ENCODE results near the gene CHMP4B.

The CHMP4B gene

DNA sequence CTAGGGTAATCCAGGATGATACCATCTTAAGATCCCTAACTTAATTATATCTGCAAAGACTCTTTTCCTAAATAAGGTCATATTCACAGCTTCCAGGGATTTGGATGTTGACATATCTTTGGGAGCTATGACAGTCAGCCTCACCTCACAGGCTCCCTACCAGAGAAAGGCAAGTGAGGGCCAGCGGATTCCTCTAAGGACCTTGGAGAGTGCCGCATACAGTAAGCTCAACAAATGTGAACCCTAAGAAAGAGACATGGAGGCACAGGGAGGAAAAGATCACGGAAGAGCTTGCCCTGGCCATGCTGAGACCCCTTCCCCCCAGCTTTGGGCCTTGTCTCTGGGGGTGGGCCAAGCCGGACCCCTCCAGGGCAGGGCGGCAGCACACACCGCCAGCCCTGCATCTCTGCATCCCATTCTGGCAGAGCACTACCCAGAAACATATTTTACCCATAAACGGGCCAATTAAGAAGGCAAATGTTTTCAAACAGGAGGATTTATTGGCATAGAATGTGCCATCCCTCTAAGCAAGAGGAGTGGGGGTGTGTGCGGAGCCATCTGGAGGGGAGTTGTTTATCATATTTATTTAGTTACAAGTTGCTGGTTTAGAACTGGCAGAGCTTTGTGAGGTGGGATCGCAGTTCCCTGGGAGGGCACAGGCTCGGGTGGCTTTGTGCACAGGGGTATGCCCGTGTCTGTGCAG lies 55.4 kb downstream of the CHMP4B start:
- DNase-seq, result no peak

DNA sequence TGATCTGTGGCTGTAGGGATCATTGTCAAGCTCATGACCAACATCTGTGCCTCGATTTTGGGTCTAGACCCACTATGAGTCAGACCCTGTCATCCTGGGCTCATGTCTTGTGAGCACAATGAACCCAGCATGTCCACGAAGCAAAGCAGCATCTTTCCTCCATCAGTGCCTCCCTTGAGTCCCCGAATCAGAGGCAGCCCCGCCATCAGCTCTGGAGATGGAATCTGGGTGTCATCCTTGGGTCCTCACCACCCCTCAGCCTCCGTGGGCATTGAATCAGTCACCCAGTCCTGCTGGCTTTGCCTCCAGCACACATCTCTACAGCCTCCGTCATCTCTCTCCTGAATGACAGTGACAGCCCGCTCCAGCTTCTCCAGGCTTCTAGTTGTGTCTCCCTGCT lies 56.9 kb downstream of the CHMP4B start:
- no peak for DNase-seq

DNA sequence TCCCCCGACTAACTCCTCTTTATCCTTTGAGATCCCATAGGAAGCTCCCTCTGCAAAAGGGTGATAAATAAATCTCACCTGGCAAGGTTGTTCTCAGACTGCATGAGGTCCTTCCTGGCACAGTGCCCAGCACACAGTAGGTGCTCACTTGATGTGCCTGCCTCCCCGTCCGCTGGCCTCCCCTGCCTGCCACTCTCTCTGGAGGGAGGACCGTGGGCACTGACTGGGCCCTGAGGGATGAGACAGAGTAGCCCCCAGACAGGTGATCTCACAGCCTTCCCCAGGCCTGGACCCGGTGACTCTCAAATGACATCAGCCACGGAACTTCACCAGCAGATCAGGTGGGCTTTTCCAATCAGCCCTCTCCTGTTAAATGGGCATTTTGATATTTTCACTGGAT lies 57.4 kb downstream of the CHMP4B start:
- DNase-seq, result no peak

DNA sequence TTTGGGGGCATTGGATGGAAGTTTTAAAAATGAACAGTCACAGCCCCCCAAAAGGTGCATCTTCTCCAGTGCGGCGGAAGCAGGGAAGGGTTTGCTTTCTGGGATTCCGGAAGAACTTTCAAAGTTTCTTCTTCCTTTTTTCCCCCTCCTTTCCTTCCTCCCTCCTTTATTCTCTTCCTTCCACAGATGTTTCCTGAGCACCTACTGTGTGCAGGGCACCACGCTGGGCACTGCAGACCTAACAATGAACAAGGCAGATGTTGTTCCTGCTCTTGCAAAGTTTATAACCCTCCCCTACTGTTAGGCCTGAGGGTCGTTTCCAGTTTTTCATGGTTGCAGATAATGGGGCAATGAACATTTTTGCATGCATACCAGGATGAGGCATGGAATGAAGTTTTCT lies 58.1 kb downstream of the CHMP4B start:
- no peak for DNase-seq

DNA sequence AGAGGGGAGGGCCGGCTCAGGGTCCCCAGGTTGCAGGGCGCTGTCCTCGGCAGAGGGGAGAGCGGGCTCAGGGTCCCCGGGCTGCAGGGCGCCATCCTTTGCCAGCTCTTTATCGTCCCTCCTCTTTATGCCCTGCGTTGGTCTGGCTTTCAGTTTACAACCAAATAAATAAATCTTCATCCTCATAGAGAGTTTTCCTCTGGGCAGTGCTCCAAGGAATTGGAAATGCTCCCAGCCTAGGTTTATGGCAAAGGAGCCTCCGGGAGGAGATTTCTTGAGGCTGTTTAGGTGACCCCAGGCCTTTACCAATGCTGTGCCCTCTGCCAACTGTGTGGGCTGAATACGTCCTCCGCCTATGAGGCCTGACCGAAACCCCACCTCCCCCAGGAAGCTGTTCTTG lies 60.2 kb downstream of the CHMP4B start:
- no peak for DNase-seq

DNA sequence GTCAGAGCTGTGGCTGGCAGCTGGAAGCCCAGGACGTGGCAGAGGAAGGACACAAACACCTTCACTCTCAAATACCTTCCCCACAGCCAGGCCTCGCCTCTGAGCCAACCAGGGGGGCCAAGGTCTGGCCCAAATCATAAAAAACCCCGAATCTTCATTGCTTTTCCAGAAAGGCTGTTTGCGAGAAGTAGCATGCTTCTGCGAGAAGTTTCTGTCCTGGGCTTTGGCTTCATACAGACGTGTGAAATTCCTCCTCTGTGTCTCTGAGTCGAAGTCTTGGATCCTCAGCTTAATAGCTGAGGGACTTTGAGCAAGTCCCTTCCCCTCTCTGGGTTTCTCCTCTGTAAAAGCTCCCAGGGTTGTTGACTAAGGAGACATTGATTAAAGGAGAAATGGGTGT lies 63.0 kb downstream of the CHMP4B start:
- DNase-seq, result no peak

DNA sequence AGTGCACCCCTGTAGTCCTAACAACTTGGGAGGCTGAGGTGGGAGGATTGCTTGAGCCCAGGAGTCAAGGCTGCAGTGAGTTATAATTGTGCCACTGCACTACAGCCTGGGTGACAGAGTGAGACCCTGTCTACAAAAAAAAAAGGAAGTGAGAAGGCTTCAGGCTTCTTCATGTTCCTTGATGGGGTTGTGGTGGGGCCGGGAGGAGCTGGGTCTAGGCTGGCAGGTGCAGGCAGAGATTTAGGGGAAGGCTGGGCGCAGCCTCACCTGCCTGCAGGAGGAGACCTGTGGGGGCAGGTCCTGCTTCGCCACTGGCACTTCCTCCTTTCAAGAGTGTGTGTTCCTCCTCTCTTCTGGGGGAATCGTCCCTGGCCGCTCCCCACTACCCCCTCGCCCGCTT lies 63.9 kb downstream of the CHMP4B start:
- DNase-seq, result no peak

DNA sequence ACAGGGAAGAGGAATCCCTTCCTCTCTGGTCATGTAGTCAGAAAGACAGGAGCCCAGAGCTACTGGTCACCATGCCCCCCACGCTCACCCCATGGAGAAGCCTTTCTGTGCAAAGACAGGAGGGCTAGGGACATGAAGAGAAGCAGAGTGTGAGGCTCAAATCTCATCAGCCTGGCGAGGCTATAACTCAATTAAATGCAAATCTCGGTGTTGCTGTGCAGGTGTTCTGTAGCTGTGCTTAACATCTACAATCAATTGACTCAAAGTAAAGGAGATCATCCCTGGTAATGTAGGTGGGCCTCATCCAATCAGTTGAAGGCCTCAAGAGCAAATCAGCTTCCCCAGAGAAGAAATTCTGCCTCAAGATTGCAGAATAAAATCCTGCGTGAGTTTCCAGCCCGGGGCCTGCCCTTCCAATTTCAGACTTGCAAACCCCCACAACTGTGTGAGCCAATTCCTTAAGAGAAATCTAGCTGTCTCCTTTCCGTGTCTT lies 64.4 kb downstream of the CHMP4B start:
- DNase-seq, result no peak

DNA sequence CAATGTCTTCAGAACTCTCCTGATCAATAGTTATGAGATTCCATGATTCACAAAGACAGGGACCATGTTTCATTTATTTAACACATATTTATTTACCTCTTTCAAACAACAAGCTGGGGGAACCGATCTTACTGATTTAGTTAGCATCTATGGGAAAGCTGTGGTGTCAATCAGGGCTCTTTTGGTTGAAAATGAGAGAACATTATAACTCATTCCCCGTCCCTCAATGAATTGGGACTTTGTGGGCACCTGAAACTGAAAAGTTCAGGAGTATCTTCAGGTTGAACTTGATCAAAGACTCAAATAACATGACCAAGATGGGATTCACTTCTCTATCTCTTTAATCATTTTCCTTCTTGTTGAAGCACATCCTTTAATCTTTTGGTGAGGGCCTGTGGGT lies 67.4 kb downstream of the CHMP4B start:
- DNase-seq, result no peak

DNA sequence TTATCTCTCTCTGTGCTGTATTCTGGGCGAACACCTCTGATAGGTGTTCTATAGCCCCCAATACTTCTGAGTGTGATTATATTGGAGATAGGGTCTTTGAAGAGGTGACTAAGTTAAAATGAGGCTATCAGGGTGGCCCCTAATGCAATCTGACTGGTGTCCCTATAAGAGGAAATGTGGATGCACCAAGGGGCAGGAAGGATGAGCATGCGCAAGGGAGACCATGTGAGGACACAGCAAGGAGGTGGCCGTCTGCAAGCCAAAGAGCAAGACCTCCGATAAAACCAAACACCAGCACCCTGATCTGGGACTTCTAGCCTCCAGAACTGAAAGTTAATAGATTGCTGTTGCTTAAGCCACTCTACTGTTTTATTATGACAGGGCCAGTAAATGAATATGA lies 69.2 kb downstream of the CHMP4B start:
- DNase-seq, result no peak

DNA sequence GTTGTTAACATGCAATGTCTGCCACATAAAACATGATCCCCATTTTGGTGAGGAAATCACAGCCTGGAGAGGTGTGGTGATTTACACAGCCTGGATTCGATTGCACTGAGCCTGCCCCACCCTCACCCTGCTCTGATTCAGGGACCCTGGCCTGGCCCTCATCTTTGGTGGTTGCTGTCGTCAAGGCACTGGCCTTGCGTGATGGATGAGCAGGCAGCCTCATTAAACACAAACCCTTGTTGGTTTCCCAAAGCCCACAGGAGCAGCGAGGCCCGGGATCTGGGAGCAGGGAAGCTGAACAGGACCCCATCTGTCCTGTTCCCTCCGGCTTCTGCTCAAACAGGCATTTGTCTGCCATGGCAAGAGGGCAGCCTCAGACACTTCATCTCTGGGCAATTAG lies 70.8 kb downstream of the CHMP4B start:
- no peak for DNase-seq

DNA sequence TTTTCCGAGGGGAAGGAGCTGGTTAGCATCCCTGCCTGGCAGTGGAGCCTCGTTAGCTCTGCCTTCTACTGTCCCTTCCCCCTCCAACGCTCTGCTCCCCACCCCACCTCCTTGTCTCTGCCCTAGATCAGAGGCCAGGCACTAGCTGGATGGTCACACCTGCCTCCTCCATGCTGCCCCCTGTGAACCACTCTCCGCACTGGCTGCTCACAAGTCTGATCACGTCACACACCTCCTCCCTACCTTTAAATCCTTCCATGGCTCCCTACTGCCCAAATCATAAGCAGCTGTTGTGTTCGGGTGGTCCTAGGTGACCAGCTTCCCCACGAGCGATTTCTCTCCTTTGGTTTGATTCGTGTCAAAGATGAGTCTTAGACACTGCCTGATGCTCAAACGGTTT lies 71.3 kb downstream of the CHMP4B start:
- DNase-seq, result no peak

DNA sequence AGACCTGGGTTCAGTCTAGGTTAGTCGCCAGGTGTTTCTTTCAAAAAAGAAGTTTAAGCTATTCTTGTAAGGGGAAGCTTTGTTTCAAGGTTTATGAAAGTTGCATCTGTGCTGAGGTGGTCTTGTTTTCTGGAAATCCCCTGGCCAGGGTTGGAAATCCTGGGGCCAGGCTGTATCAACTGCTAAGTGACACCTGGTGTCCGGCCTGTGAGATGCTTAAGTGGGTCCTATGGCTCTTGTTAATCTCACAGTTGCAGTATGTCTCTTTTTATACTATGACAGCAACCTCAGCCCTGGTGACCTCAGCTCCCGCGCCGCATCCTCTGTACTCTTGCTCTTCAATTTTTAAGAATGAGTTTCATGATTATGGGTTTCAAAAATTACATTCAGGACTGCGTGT lies 72.0 kb downstream of the CHMP4B start:
- no peak for DNase-seq

DNA sequence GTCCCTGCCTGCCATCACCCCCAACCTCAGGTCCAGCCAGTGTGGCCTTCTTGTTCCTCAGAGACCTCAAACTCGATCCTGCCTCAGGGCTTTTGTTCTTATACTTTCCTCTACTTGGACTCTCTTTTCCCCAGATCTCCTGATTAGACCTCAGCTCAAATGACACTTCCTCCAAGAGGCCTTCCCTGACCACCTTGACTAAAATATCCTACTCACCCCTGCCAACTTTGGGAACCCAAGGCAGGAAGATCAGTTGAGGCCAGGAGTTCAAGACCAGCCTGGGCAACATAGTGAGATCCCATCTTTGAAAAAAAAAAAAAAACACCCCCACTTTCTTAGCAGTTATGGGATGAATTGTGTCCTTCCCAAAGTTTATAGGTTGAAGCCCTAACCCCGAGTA lies 73.5 kb downstream of the CHMP4B start:
- DNase-seq, result no peak

DNA sequence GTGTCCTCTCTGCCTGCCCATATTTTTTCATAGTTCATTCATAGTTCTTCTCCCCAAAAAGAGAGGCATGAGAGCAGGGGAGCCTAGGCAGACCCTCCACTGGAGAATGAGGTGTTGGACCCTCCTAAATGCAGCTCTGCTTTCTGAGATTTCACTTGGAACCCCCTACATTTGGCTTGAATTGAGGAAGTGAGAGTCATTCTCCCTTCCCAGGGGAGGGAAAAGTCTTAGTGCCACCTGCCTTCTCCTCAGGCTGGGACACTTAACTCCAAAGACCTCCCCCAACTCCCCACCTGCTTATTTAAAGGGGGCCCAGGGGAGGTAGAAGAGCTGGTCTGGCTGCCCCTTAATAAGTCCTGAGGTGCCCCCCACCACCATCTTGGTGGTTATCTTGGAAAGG lies 78.2 kb downstream of the CHMP4B start:
- no peak for DNase-seq

DNA sequence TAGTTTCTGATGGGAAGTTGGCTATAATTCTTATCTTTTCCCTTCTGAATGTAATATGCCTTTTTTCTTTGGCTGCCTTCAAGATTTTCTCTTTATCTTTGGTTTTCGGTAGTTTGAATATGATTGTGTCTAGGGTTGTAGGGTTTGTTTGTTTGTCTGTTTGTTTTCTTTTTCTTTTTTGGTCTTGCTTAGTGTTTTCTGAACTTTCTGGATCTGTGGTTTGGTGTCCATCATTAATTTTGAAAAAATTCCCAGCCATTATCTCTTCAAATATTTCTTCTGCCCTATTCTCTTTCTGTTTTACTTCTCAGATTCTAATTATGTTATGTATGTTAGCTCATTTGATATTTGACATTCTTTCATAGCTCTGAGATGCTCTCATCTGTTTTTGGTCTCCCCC lies 79.4 kb downstream of the CHMP4B start:
- no peak for DNase-seq

DNA sequence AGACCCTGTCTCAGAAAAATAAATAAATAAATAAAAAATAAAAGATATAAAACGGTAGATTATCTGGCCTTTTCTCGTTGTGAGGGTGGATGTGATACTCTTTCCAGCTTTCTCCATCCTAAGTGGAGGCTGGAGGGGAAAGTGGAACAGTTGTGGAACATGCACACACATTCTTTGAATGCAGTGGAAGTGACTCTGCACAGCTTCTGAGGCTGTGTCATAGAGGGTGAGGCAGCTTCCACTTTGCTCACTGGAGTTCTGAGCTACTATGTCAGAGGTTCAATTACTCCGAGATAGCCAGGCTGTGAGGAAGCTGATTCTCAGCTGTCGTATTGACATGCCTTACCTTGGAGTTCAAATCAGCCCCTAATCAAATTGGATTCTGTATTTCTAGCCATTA lies 82.2 kb downstream of the CHMP4B start:
- no peak for DNase-seq

DNA sequence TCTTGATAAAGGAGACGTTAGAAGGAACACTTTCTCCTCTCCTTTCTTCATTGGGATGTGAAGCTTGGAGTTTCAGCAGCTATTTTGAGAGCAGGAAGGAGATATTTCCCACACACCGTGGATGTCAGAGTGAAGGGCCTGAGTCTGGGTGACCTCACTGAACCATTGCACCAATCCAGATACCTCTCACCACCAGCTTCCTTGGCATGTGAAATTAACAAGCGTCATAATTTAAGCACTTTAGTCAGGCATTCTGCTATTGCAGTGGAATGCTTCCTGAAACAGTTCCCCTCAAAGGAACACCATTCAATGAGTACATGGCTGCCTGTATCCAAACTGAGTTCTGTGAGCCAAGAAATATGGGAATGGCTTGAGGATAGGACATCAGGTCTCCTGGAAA lies 83.7 kb downstream of the CHMP4B start:
- DNase-seq, result no peak

DNA sequence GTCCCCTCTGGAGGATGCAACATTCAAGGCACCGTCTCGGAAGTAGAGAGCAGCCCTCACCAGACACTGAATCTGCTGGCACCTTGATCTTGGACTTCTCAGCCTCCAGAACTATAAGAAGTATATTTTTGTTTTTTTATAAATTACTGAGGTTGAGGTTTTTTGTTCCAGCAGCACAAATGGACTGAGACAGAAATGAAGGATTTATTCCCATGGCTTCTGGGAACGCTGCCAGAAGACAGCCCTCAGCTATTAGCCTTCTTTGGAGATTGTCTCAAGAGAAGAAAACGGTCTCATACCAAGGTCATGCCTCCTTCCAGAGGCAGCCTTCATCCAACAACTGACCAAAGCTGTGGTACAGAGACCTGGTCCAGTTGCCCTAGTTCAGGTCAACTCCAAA lies 85.4 kb downstream of the CHMP4B start:
- DNase-seq, result no peak

DNA sequence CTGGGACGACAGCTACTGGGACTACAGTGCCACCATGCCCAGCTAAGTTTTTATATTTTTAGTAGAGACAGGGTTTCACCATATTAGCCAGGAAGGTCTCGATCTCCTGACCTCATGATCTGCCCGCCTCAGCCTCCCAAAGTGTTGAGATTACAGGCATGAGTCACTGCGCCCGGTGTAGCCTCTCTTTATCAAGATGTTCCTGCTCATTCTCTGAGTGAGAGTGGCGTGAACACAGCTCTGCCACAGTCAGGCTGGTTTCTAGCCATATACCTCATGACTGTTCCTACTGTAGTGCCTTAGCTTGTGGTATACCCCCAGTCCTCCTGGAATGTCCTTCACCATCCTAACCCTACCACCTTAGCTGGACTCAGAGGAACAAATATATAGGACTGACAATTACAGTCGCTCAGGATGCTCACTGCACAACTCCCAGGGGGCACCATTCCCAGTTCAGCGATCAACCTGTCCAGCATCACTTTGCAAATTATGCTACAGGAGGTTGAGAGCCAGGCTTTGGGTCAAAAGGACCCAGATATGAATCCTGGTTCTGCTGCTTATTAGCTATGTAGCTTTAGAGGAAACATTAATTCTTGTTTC lies 86.3 kb downstream of the CHMP4B start:
- no peak for DNase-seq

DNA sequence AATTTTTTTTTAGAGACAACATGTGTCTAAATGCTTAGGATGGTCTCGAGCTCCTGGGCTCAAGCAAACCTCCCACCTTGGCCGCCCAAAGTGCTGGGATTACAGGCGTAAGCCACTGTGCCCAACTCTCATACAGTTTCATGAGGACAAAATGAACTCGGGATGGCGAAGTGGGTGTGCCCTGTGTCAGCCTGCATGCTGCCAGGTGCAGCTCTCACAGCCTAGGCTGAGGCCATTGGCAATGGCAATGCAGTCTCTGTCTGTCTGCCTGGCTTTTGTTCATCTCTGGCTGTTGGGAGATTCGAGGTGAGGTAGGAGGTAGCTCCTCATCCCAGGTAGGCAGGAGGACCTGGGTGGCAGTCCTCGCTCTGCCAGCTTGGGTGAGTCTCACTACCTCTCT lies 88.0 kb downstream of the CHMP4B start:
- DNase-seq, result no peak

DNA sequence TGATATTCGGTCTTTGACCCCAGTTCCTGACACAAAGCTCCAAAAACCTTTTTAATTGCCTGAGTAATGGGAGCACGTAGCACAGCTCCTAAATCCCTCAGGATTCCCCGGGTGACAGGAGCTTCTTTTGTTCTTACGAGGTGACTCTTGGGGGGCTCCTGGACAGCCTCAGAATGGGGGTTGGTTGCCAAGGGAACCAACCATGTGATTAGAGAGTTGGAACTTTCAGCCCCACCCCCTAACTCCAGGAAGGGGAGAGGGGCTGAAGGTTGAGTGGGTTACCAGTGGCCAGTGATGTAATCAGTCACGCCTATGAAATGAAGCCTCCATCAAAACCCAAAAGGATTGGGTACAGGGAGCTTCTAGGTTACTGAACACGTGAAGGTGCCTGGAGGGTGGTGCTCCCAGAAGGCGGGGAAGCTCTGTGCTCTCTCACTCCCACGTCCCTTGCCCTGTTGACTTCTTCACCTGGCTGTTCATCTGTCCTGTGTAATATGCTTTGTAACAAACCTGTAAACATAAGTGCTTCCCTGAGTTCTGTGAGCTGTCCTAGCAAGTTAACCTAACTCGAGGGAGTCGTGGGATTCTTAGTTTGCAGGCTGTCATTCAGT lies 89.5 kb downstream of the CHMP4B start:
- DNase-seq, result no peak

DNA sequence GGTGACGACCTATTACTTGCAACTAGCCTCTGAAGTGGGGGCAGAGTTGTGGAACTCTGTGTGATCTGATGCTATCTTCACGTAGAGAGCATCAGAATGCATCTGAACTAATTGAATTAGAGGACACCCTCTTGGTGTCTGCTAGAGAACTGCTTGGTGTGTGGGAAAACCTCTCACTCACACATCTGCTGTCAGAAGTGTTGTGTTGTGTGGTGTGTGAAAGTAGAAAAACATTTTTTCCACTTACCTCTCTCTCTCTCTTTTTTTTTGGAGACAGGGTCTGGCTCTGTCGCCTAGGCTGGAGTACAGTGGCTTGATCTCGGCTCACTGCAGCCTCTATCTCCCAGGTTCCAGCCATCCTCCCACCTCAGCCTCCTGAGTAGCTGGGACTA lies 90.0 kb downstream of the CHMP4B start:
- DNase-seq, result no peak

DNA sequence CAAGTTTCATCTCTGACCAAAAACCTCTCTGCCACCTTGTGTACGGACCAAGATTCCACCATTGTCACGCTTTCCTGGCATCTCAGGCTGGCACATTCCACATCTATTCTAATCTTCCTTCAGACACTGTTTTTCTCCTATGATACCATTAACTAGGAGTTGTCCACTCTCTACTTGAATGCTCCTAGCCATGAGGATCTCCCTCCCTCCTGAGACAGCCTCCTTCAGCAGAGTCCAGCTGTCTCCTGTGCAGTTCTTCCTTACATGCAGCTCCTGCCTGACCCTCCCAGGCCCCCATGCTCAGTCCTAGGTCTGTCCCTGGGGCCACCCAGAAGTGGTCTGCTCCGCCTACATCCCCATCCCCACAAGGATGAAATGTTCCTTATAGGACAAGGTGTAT lies 90.9 kb downstream of the CHMP4B start:
- no peak for DNase-seq
